Measurements from ENCODE around the gene IGSF22.
"Not testable (repeated sequence)": the region's sequence is repeated elsewhere in the genome, so short reads cannot be mapped to it uniquely, and the experiment has no call there.

IGSF22 gene

GRCh38 chr11:18691467-18692140, 34.4 kb downstream of the IGSF22 start:
- not testable (repeated sequence) for DNase-seq (ENCODE audit: low read depth)

- no peak for DNase-seq (ENCODE audit: low read depth)
These were observed 41.7 kb downstream of the IGSF22 start for GRCh38 chr11:18684267-18684666.

GRCh38 chr11:18682466-18682865, 43.5 kb downstream of the IGSF22 start:
- DNase-seq (ENCODE audit: low read depth): no peak

DNA sequence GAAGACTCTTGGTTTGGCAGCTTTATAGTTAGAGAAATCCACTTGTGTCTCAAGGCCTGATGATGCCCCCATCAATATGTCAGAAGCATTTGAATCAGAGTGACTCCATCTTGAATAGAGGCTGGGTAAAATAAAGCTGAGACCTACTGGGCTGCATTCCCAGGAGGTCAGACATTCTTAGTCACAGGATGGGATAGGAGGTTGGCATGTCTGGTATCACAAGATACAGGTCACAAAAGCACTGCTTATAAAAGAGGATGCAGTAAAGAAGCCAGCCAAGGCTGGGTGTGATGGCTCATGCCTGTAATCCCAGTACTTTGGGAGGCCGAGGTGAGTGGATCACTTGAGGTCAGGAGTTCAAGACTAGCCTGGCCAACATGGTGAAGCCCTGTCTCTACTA, 44.0 kb downstream of the IGSF22 start:
- DNase-seq (ENCODE audit: low read depth): not testable (repeated sequence)

DNA sequence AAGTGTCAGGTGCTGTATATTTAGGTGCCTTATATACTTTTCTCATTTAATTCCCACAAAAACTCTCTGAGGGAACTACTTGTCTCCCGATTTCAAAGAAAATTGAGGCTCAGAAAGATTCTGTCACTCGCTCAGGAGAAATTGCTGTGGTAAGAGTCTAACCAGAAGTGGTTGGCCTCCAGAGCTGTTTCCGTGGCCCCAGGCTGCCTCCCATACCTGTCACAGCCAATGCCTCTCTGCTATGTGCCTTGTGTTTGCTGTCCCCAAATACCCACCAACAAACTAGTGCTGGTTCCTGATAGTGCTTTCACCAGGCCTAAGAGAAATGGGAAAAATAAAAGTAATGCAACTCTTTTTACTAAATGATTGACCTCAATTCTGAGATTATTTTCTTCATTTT, 48.4 kb downstream of the IGSF22 start:
- DNase-seq (ENCODE audit: low read depth): no peak

DNA sequence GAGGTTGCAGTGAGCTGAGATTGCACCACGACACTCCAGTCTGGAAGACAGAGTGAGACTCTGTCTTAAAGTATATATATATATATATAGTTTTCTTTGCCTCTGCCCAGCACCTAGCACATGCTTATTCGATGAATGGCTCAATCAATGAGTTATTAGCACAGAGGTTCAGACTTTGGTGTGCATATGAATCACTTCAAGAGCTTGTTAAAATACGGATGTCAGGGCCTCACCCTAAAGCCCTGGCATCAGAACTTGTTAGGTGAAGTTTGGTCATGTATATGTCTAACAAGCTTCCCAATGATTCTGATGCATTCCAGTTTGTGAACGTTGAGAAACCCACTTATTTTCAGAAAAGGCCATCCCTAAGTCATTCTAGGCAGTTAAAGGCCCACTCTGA, 49.2 kb downstream of the IGSF22 start:
- DNase-seq (ENCODE audit: low read depth): no peak

- not testable (repeated sequence) for DNase-seq (ENCODE audit: low read depth)
These were observed 53.8 kb downstream of the IGSF22 start for GRCh38 chr11:18672209-18672608.

DNA sequence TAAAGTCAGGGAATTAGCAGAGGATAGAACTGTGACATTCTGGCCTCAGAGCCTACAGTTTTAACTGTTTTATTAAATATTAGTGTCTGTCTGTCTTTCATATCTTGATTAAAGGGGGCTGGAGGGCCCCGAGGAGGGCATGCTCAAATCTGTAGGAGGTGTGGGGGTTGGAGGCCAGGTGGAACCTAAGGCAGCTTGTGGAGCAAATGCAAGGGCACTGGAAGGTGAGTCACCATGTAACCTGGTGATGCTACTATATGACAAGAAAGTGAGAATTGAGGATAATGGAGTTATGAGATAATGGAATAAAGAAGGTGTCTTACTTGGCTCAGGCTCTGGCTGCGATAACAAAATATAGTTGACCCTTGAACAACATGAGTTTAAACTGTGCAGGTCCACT, 54.7 kb downstream of the IGSF22 start:
- DNase-seq (ENCODE audit: low read depth): no peak

- DNase-seq (ENCODE audit: low read depth): no peak
These were observed 56.3 kb downstream of the IGSF22 start for GRCh38 chr11:18669711-18670110.

GRCh38 chr11:18669219-18669596, 56.8 kb downstream of the IGSF22 start:
- no peak for DNase-seq (ENCODE audit: low read depth)

DNA sequence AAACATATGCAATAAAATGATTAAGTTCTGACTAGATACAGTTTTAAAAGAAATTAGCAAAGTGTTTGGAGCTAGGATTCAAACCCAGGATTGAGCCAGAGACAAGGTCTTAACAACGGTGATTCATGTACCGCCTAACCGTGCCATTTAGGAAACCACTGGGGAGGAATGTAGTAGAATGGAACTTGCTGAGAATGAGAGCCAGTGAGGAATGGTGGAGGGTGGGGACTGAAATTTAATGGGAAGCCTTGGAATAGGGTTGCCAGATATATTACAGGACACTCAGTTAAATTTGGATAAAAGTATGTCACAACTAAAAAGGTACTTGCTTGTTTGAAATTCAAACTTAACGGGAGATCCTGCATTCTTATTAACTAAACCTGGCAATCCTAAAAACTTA, 57.9 kb downstream of the IGSF22 start:
- no peak for DNase-seq (ENCODE audit: low read depth)

DNA sequence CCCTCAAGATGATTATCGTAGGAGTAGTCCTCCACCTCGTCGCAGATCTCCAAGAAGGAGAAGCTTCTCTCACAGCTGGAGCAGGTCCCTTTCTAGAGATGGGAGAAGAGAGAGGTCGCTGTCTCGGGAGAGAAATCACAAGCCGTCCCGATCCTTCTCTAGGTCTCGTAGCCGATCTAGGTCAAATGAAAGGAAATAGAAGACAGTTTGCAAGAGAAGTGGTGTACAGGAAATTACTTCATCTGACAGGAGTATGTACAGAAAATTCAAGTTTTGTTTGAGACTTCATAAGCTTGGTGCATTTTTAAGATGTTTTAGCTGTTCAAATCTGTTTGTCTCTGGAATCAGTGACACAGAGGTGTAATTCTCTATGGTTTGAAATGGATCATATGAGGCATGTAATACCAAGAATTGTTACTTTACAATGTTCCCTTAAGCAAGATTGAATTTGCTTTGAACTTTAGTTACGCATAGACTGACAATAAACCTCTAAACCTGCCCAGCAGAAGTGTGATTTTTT, 60.6 kb downstream of the IGSF22 start:
- DNase-seq (ENCODE audit: low read depth): not testable (repeated sequence)

DNA sequence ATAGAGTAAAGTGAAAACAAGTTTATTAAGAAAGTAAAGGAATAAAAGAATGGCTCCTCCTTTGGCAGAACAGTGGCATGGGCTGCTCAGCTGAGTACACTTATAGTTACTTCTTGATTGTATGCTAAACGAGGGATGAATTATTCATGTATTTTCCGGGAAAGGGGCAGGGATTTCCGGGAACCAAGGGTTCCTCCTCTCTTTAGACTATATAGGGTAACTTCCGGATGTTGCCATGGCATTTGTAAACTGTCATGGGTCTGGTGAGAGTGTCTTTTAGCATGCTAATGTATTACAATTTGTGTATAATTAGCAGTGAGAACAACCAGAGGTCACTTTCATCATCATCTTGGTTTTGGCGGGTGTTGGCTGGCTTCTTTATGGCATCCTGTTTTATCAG, 68.3 kb downstream of the IGSF22 start:
- no peak for DNase-seq (ENCODE audit: low read depth)

Data from stimulated activated CD8-positive, alpha-beta memory T cell treated with anti-CD3 and anti-CD28 coated beads, Interleukin-7, amount 100 ng/mL, for 24 hours (primary cell).